Fibroblast of the aortic adventitia (primary cell): ENCODE results near the gene RPRD1A. TPM values are rescaled to one million over a fixed set of nuclear protein-coding genes. Genes with fewer than 3 reads are reported as not detected.
"Not testable (repeated sequence)": the region's sequence is repeated elsewhere in the genome, so short reads cannot be mapped to it uniquely, and the experiment has no call there.

ENCODE experiments used
- DNase-seq: peaks from one replicate; pipeline ENCODE4 v3.0.0-alpha.2; 2010; ENCODE audit warnings: low read depth
- H3K4me3 ChIP-seq: 2 replicates; pipeline ENCODE4 v1.5.1; 2011; ENCODE audit warnings: low read depth, mild to moderate bottlenecking, control low read depth, low read length, moderate library complexity
- total RNA-seq: library from RNA; depleted of rRNA; stranded (reverse); fragments of >200 nt; gene quantifications from 2 replicates; pipeline ENCODE4 v1.2.3, GENCODE V29; 2012; ENCODE audit warnings: low replicate concordance
- TF ChIP-seq, protein P1 (sequence below): IDR thresholded peaks from 2 replicates; pipeline ENCODE4 v1.5.1; 2011; ENCODE audit warnings: mild to moderate bottlenecking, low read length, control low read depth, inconsistent platforms; ENCODE audit not compliant: insufficient read depth

Gene RPRD1A
- total RNA-seq, 1 donor = 47.4 TPM

GRCh38 chr18:36078751-36079529 is 11.6 kb upstream of the RPRD1A start:
- DNase-seq = peak; percentile 45
- TF ChIP-seq, protein P1, sequence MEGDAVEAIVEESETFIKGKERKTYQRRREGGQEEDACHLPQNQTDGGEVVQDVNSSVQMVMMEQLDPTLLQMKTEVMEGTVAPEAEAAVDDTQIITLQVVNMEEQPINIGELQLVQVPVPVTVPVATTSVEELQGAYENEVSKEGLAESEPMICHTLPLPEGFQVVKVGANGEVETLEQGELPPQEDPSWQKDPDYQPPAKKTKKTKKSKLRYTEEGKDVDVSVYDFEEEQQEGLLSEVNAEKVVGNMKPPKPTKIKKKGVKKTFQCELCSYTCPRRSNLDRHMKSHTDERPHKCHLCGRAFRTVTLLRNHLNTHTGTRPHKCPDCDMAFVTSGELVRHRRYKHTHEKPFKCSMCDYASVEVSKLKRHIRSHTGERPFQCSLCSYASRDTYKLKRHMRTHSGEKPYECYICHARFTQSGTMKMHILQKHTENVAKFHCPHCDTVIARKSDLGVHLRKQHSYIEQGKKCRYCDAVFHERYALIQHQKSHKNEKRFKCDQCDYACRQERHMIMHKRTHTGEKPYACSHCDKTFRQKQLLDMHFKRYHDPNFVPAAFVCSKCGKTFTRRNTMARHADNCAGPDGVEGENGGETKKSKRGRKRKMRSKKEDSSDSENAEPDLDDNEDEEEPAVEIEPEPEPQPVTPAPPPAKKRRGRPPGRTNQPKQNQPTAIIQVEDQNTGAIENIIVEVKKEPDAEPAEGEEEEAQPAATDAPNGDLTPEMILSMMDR = no peak

DNA sequence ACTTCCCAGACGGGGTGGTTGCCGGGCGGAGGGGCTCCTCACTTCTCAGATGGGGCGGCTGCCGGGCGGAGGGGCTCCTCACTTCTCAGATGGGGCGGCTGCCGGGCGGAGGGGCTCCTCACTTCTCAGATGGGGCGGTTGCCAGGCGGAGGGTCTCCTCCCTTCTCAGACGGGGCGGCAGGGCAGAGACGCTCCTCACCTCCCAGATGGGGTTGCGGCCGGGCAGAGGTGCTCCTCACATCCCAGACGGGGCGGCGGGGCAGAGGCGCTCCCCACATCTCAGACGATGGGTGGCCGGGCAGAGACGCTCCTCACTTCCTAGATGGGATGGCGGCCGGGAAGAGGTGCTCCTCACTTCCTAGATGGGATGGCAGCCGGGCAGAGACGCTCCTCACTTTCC is 10.4 kb upstream of the RPRD1A start:
- DNase-seq, H3K4me3 ChIP-seq: not testable (repeated sequence)

More at GRCh38 chr18:36078751-36079529, 11.6 kb upstream of the RPRD1A start:
- no peak overlapping the region for H3K4me3 ChIP-seq

DNA sequence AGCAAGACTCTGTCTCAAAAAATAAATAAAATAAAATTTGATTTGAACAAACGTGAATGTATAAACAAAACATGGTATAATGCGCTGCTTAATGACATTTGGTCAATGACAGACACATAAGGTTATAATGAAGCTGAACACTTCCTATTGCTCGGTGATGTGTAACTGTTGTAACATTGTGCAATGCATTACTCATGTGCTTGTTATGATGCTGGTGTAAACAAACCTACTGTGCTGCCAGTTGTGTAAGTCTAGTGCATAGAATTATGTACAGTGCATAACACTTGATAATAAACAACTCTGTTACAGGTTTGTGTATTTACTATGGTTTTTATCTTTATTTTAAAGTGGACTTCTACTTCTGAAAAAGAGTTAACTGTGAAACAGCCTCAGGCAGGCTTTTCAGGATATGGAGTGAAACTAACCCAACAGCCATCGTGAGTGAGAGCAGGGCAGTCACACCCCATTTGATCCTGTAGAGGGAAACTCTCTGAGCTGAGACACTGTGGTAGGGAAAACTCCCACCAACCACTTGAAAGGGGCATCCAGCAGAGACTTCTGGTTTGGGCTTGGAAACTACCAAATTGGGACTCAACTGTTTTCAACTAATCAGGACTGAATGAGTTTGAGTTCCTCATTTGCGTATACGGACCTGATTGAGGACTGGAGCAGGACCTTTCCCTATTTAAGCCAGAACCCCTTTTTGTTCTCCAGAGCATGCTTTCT is 8.7 kb upstream of the RPRD1A start:
- DNase-seq = peak; percentile 45
- TF ChIP-seq, protein P1 = no peak
- H3K4me3 ChIP-seq = no peak overlapping the region

- TF ChIP-seq, protein P1 = no peak
- no peak for DNase-seq
- H3K4me3 ChIP-seq = no peak overlapping the region
Measured at GRCh38 chr18:36074435-36074834, 7.1 kb upstream of the RPRD1A start.

GRCh38 chr18:36073676-36074075 is 6.3 kb upstream of the RPRD1A start:
- H3K4me3 ChIP-seq = no peak overlapping the region
- TF ChIP-seq, protein P1 = no peak
- no peak for DNase-seq

- DNase-seq, H3K4me3 ChIP-seq: not testable (repeated sequence)
Measured at GRCh38 chr18:36072406-36072805, 5.0 kb upstream of the RPRD1A start.

- H3K4me3 ChIP-seq = peak overlapping the region; percentile 70
- TF ChIP-seq, protein P1 = no peak
- peak; percentile 12 for DNase-seq
Measured at GRCh38 chr18:36066686-36067054, 689 bp downstream of the RPRD1A start.

DNA sequence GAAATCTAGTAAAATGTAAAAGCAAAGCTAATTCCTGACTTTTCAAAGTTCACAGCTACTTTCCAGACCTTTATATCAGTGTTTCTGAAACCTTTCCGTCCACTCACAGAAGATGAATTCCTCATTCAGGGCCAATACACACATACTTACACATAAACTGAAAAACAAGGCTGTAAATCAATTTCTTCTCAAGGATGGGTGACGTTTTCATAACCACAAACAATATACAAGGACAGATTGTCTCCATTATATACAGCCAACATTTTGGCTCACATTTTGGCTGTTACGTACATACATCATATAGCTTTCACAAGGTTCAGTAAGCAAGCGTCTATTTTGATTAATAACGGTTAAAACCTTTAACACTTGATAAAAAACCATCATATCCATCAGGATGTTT is 1.4 kb downstream of the RPRD1A start:
- DNase-seq = peak; percentile 46
- TF ChIP-seq, protein P1 = no peak
- H3K4me3 ChIP-seq = peak overlapping the region; percentile 70

DNA sequence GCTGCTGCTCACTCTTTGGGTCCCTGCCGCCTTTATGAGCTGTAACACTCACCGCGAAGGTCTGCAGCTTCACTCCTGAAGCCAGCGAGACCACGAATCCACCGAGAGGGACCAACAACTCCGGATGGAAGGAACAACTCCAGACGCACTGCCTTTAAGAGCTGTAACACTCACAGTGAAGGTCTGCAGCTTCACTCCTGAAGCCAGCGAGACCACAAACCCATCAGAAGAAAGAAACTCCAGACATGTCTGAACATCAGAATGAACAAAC is 2.6 kb downstream of the RPRD1A start:
- DNase-seq, H3K4me3 ChIP-seq: not testable (repeated sequence)
